Measurements from ENCODE around the gene ADCY6.
A peak's percentile ranks its signal among the peaks of the same experiment; 100 is the strongest.

ADCY6 gene

GRCh38 chr12:48815126-48816110, 26.5 kb upstream of the ADCY6 start:
- DNase-seq: peak; percentile 79 to 94 (median 92)

- DNase-seq: peak; percentile 78 to 90 (median 88)
Observed at GRCh38 chr12:48814262-48815125, 25.6 kb upstream of the ADCY6 start.

GRCh38 chr12:48813465-48814261, 24.8 kb upstream of the ADCY6 start:
- DNase-seq: no peak

GRCh38 chr12:48812389-48812788, 23.5 kb upstream of the ADCY6 start:
- no peak for DNase-seq

GRCh38 chr12:48811437-48812090, 22.7 kb upstream of the ADCY6 start:
- DNase-seq: no peak

DNA sequence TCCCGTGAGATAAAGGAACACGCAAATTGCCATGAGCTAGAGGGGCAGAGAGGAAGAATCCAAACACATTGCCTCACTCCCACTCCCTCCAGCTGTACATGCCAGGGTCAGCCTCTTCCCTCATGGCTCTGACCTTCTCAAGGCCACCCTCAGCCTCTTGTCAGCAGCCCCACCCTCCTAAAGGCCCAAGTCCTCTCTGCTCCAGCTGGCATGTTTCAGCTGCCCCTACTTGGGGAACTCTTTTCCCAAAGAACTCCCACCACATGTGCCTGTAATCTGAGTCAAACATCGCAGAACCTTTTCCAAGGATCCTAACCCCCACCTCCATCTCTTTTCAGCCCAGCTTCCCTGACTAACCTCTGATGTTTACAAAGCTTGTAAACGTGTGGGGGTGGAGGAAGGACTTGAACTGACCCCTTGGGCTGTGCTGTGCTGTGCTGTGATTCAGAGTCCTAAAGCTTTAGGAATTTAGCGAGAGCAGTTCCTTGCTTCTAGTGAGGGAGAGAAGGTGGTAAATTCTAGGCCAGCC, 22.1 kb upstream of the ADCY6 start:
- no peak for DNase-seq

GRCh38 chr12:48807981-48808380, 19.1 kb upstream of the ADCY6 start:
- DNase-seq: no peak

DNA sequence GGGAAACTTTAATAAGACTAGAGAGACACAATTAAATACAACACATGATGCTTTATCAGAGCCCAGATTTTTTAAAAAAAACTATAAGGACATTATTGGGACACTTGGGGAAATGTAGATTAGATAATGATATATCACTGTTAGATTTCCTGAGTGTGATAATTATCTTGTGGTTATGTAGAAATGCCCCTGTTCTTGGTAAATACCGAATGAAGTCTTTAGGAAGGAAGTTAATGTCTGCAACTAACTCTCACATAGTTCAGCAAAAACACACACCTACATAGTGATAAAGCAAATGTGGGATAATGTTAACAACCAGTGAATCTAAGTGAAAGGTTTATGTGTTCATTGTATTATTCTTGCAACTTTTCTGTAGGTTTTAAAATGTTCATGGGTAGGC, 14.8 kb upstream of the ADCY6 start:
- no peak for DNase-seq

DNA sequence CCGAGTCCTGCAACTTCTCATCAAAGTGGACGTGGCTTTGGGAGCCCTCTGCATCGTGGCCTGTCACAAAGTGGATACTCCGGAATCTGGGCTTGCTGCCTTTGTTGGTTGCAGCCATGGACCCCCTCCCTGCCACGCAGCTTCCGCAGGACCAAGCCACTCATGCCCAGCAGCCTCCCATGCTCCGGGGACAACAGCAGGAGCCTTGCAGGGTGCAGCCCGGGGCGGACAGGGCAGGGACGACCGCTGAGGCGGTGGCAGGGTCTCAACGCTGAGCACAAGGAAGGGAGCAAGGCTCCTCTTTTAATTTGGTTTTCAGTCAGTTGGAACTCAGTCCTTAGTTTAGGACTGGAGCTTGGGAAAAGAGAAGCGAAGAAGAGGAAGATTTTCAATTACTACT, 12.1 kb upstream of the ADCY6 start:
- no peak for DNase-seq

DNA sequence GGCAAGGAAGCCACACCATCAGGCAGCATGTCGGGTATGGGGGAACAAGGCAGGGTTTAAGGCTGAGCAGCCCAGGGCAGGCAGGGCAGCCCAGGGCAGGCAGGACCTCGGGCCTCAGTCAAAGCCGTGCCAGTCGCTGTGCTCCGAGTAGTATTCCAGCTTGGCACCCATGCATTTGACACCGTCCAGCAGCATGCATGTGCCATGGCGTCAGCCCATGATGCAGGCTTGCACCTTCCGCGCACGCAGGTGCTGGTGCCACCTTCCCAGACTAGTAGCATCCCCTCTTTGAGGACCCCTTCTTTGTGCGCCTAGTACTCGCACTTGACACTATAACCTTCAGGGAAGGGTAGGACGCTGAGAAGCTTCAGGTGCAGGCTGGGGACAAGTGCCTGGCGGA, 11.6 kb upstream of the ADCY6 start:
- DNase-seq: no peak

GRCh38 chr12:48796976-48797375, 8.1 kb upstream of the ADCY6 start:
- no peak for DNase-seq

GRCh38 chr12:48795550-48796455, 6.9 kb upstream of the ADCY6 start:
- DNase-seq: peak; percentile 68 to 90 (median 79)

DNA sequence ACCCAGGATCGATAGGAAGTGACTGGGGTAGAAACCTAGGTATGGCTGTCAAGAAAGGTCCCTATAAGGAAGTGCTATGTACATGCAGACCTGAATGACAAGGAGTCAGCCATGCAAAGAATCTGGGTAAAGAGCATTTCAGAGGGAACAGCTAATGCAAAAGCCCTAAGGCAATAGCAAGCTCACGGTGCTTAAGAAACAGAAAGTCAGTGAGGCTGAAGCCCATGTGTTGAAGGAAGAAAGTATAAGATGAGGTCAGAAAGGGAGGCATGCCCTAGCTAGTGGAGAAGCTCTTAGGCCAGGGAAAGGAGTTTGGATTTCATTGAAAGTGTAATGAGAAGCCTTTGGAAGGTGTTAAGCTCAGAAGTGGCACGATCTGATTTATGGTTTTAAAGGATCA, 6.0 kb upstream of the ADCY6 start:
- peak in 2 of 3 experiments; percentile 37 to 50 for DNase-seq

- DNase-seq: no peak
Observed at GRCh38 chr12:48793696-48794095, 4.8 kb upstream of the ADCY6 start.

GRCh38 chr12:48789858-48790326, 1.0 kb upstream of the ADCY6 start:
- no peak for DNase-seq

GRCh38 chr12:48788524-48788853, 400 bp downstream of the ADCY6 start:
- DNase-seq: peak in 1 of 3 experiments; percentile 48

DNA sequence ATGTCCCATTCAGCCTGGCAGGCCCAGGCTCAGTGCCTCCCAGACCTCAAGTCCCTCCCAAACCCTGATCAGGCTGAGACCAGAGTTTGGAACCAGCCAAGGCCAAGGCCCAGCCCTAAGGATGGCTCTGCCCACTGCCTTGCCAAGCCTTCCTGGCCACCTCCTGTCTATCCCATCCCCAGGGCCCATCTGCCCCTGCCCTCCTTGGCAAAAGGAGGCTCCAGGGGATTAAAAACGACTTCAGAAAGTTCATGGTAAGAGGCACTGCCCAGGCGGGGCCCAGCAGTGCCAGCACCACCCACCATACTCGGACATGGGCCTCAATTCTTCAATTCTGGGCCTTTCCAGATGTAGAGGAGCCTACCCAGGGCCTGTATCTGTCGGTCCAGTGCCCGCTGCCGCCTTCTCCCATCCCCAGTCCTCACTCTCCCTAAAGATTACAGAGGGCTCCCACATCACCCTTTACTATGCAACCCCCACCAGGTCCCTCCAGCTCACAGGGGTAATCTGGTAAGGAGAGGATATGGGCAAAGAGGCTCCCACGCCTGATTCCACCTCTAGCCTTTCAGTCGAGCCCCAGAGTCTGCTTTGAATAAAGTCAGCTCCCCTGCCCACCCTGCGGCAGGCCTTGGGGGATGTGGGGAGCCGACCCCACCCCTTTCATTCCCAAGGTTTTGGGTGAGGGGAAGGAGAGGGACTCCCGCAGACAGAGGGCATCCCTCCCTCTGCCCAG, 932 bp downstream of the ADCY6 start:
- DNase-seq: peak in 1 of 3 experiments; percentile 39

GRCh38 chr12:48786591-48787544, 2.0 kb downstream of the ADCY6 start:
- no peak for DNase-seq

GRCh38 chr12:48783432-48783831, 5.5 kb downstream of the ADCY6 start:
- DNase-seq: no peak

Measured in NCI-H1417 (cell line).